ENCODE data around the gene BCOR. TPM values are rescaled to one million over a fixed set of nuclear protein-coding genes. Genes with fewer than 3 reads are reported as not detected.

Gene BCOR
- total RNA-seq, 2 donors from 2014 or later = 19.0 to 24.4 TPM

GRCh38 chrX:40090961-40091360 is 6.8 kb downstream of the BCOR start:
- DNase-seq (no peak), ATAC-seq (no peak)
- intact Hi-C loops (cut with DNase I, micrococcal nuclease) = no loop called here

GRCh38 chrX:40090050-40090804 is 7.5 kb downstream of the BCOR start:
- ATAC-seq (peak; percentile 34), DNase-seq (peak in 1 of 2 donors; percentile 39)
- intact Hi-C loops (cut with DNase I, micrococcal nuclease) = no loop called here

- intact Hi-C loops (cut with DNase I, micrococcal nuclease) = loop anchor here in 1 of 2 donors (10.0 kb wide), 1 partner anchor 386 kb away; no protein-coding TSS in a partner anchor
- DNase-seq = no peak
- ATAC-seq = no peak
Measured at GRCh38 chrX:40088803-40089540, 8.8 kb downstream of the BCOR start.

- intact Hi-C loops (cut with DNase I, micrococcal nuclease) = loop anchor here in 1 of 2 donors (10.0 kb wide), 1 partner anchor 387 kb away; no protein-coding TSS in a partner anchor
- ATAC-seq = no peak
- no peak for DNase-seq
Measured at GRCh38 chrX:40088299-40088625, 9.5 kb downstream of the BCOR start.

GRCh38 chrX:40087425-40088298 is 10.1 kb downstream of the BCOR start:
- intact Hi-C loops (cut with DNase I, micrococcal nuclease) = loop anchor here in 1 of 2 donors (10.0 kb wide), 1 partner anchor 387 kb away; no protein-coding TSS in a partner anchor
- ATAC-seq = no peak
- no peak for DNase-seq

GRCh38 chrX:40086569-40087335 is 11.0 kb downstream of the BCOR start:
- no peak for DNase-seq
- intact Hi-C loops (cut with DNase I, micrococcal nuclease) = loop anchor here in 1 of 2 donors (10.0 kb wide), 1 partner anchor 388 kb away; no protein-coding TSS in a partner anchor
- ATAC-seq = no peak

- DNase-seq = no peak
- intact Hi-C loops (cut with DNase I, micrococcal nuclease) = loop anchor here in 1 of 2 donors (10.0 kb wide), 1 partner anchor 389 kb away; no protein-coding TSS in a partner anchor
- ATAC-seq = no peak
Measured at GRCh38 chrX:40085714-40086113, 12.0 kb downstream of the BCOR start.

- no peak for DNase-seq
- ATAC-seq = peak; percentile 50
- intact Hi-C loops (cut with DNase I, micrococcal nuclease) = loop anchor here in 1 of 2 donors (10.0 kb wide), 1 partner anchor 390 kb away; no protein-coding TSS in a partner anchor
Measured at GRCh38 chrX:40085102-40085551, 12.6 kb downstream of the BCOR start.

GRCh38 chrX:40084471-40085101 is 13.2 kb downstream of the BCOR start:
- ATAC-seq = no peak
- DNase-seq = no peak
- intact Hi-C loops (cut with DNase I, micrococcal nuclease) = loop anchor here in 1 of 2 donors (10.0 kb wide), 1 partner anchor 390 kb away; no protein-coding TSS in a partner anchor

- DNase-seq = no peak
Measured at GRCh38 chrX:40083979-40084359, 13.8 kb downstream of the BCOR start.

GRCh38 chrX:40083120-40083978 is 14.4 kb downstream of the BCOR start:
- DNase-seq = peak in 1 of 2 donors; percentile 44
- intact Hi-C loops (cut with DNase I, micrococcal nuclease) = loop anchor here in 1 of 2 donors (10.0 kb wide), 1 partner anchor 391 kb away; no protein-coding TSS in a partner anchor
- peak; percentile 59 for ATAC-seq

More at GRCh38 chrX:40083979-40084359, 13.8 kb downstream of the BCOR start:
- no peak for ATAC-seq
- intact Hi-C loops (cut with DNase I, micrococcal nuclease) = loop anchor here in 1 of 2 donors (10.0 kb wide), 1 partner anchor 391 kb away; no protein-coding TSS in a partner anchor

- intact Hi-C loops (cut with DNase I, micrococcal nuclease) = loop anchor here in 1 of 2 donors (10.0 kb wide), 1 partner anchor 392 kb away; no protein-coding TSS in a partner anchor
- ATAC-seq (no peak), DNase-seq (no peak)
Measured at GRCh38 chrX:40082447-40083119, 15.2 kb downstream of the BCOR start.

GRCh38 chrX:40081679-40082068 is 16.1 kb downstream of the BCOR start:
- ATAC-seq (peak; percentile 6), DNase-seq (no peak)
- intact Hi-C loops (cut with DNase I, micrococcal nuclease) = loop anchor here in 1 of 2 donors (10.0 kb wide), 1 partner anchor 393 kb away; no protein-coding TSS in a partner anchor

GRCh38 chrX:40080894-40081678 is 16.7 kb downstream of the BCOR start:
- no peak for DNase-seq
- intact Hi-C loops (cut with DNase I, micrococcal nuclease) = loop anchor here in 1 of 2 donors (10.0 kb wide), 1 partner anchor 394 kb away; no protein-coding TSS in a partner anchor
- ATAC-seq = no peak

GRCh38 chrX:40079572-40079971 is 18.2 kb downstream of the BCOR start:
- intact Hi-C loops (cut with DNase I, micrococcal nuclease) = no loop called here
- ATAC-seq (no peak), DNase-seq (no peak)

Data from left colon (tissue), 2 donors.